BE2C (cell line): Measurements from ENCODE around the gene NT5C1A.
A peak's percentile ranks its signal among the peaks of the same experiment; 100 is the strongest.

ENCODE experiments used
- DNase-seq: peaks from one replicate; pipeline ENCODE4 v3.0.0-alpha.2; 2020
- H3K27me3 ChIP-seq: fragments of 250-450 bp; sonication (Bioruptor Pico); 2 replicates; pipeline ENCODE4 v1.5.1; 2020; ENCODE audit warnings: mild to moderate bottlenecking
- H3K36me3 ChIP-seq: fragments of 250-450 bp; sonication (Bioruptor Pico); 2 replicates; pipeline ENCODE4 v1.5.1; 2020; ENCODE audit warnings: mild to moderate bottlenecking
- H3K4me1 ChIP-seq: fragments of 250-450 bp; sonication (Bioruptor Pico); 2 replicates; pipeline ENCODE4 v1.5.1; 2020
- H3K4me3 ChIP-seq: 2 replicates; pipeline ENCODE4 v1.5.1; 2011; ENCODE audit warnings: low read depth, low read length
- H3K9me3 ChIP-seq: fragments of 250-450 bp; sonication (Bioruptor Pico); 2 replicates; pipeline ENCODE4 v1.5.1; 2020
- TF ChIP-seq, protein P1 (sequence below): IDR thresholded peaks from 2 replicates; pipeline ENCODE4 v1.5.1; 2012; ENCODE audit warnings: mild to moderate bottlenecking, low read depth, low read length

The NT5C1A gene

GRCh38 chr1:39666772-39667171 is 5.1 kb downstream of the NT5C1A start:
- TF ChIP-seq, protein P1, sequence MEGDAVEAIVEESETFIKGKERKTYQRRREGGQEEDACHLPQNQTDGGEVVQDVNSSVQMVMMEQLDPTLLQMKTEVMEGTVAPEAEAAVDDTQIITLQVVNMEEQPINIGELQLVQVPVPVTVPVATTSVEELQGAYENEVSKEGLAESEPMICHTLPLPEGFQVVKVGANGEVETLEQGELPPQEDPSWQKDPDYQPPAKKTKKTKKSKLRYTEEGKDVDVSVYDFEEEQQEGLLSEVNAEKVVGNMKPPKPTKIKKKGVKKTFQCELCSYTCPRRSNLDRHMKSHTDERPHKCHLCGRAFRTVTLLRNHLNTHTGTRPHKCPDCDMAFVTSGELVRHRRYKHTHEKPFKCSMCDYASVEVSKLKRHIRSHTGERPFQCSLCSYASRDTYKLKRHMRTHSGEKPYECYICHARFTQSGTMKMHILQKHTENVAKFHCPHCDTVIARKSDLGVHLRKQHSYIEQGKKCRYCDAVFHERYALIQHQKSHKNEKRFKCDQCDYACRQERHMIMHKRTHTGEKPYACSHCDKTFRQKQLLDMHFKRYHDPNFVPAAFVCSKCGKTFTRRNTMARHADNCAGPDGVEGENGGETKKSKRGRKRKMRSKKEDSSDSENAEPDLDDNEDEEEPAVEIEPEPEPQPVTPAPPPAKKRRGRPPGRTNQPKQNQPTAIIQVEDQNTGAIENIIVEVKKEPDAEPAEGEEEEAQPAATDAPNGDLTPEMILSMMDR: no peak
- no peaks in the 10 kb centered on the region for H3K27me3 ChIP-seq

DNA sequence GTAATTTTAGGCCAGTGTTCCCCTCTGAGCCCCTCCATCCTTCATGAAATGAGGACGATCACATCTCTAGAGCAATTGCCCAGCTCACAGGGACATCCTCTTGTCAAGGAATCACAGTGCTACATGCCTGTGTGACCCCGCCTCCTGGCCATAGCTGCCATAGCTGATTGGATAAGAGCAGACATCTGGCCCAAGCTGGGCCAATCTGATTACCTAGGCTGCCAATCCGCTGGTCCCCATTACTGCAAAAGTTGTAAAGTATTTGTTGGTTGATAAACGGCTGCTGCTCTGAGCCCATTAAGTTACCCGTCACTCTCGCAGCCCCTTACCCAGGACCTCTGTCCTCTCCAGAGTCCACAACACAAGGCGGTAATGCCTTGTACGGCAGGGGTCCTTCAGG is 8.3 kb downstream of the NT5C1A start:
- DNase-seq: peak; percentile 36
- H3K36me3 ChIP-seq: peaks cover under 1% of the 10 kb centered on the region; the same call in 1 of the 2 replicates
- peaks cover 5% of the 10 kb centered on the region; the same call in 1 of the 2 replicates for H3K4me1 ChIP-seq
- no peaks in the 10 kb centered on the region for H3K27me3 ChIP-seq
- no peak overlapping the region for H3K4me3 ChIP-seq
- no peaks in the 10 kb centered on the region for H3K9me3 ChIP-seq
- TF ChIP-seq, protein P1: no peak

More at GRCh38 chr1:39666772-39667171, 5.1 kb downstream of the NT5C1A start:
- H3K4me1 ChIP-seq: peaks cover 3% of the 10 kb centered on the region; the same call in 1 of the 2 replicates
- DNase-seq: no peak
- no peak overlapping the region for H3K4me3 ChIP-seq
- no peaks in the 10 kb centered on the region for H3K9me3 ChIP-seq
- no peaks in the 10 kb centered on the region for H3K36me3 ChIP-seq

DNA sequence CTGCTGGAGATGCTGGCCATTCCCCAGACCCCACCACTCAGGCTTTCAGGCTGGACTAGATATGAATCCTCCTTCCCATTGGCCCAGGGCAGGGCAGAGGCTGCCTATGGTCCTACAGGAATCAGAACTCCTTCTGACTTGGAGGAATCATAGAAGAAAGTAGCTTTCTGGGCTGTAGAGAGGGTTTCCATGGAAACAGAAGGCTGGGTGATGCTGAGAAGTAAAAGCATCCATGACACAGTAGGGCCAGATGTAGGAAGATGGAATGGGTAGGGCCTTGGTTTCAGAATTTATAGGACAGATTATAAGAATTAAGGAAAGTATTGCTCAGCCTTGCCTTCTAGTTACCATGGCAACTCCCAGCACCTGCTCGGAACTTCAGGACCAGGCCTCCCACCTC is 9.0 kb downstream of the NT5C1A start:
- Histone ChIP-seq H3K4me1 (peaks cover 10% of the 10 kb centered on the region; the same call in 1 of the 2 replicates), H3K36me3 (peaks cover 4% of the 10 kb centered on the region; the same call in 1 of the 2 replicates), H3K27me3 (no peaks in the 10 kb centered on the region), H3K9me3 (no peaks in the 10 kb centered on the region), H3K4me3 (no peak overlapping the region)
- DNase-seq: no peak
- TF ChIP-seq, protein P1: no peak

GRCh38 chr1:39659538-39659937 is 12.4 kb downstream of the NT5C1A start:
- TF ChIP-seq, protein P1: no peak
- Histone ChIP-seq H3K27me3 (no peaks in the 10 kb centered on the region), H3K4me3 (no peak overlapping the region), H3K4me1 (peaks cover 15% of the 10 kb centered on the region), H3K36me3 (peaks cover 4% of the 10 kb centered on the region; the same call in 1 of the 2 replicates), H3K9me3 (no peaks in the 10 kb centered on the region)
- DNase-seq: no peak

GRCh38 chr1:39659110-39659509 is 12.8 kb downstream of the NT5C1A start:
- Histone ChIP-seq H3K27me3 (no peaks in the 10 kb centered on the region), H3K4me1 (peaks cover 19% of the 10 kb centered on the region), H3K9me3 (no peaks in the 10 kb centered on the region), H3K36me3 (peaks cover 4% of the 10 kb centered on the region; the same call in 1 of the 2 replicates), H3K4me3 (no peak overlapping the region)
- TF ChIP-seq, protein P1: no peak
- no peak for DNase-seq

- DNase-seq: peak; percentile 81
- peak overlapping the region; percentile 70 for H3K4me3 ChIP-seq
- no peaks in the 10 kb centered on the region for H3K27me3 ChIP-seq
Observed at GRCh38 chr1:39657923-39658485, 13.9 kb downstream of the NT5C1A start.

More at GRCh38 chr1:39657923-39658485, 13.9 kb downstream of the NT5C1A start:
- H3K4me1 ChIP-seq: peaks cover 25% of the 10 kb centered on the region
- TF ChIP-seq, protein P1: peak; percentile 78
- no peaks in the 10 kb centered on the region for H3K9me3 ChIP-seq
- peaks cover 4% of the 10 kb centered on the region; the same call in 1 of the 2 replicates for H3K36me3 ChIP-seq
